ENCODE data around the gene MT4.

The MT4 gene

GRCh38 chr16:56603589-56603988, 38.7 kb downstream of the MT4 start:
- DNase-seq (ENCODE audit: low read depth in 2 of 2): no peak

DNA sequence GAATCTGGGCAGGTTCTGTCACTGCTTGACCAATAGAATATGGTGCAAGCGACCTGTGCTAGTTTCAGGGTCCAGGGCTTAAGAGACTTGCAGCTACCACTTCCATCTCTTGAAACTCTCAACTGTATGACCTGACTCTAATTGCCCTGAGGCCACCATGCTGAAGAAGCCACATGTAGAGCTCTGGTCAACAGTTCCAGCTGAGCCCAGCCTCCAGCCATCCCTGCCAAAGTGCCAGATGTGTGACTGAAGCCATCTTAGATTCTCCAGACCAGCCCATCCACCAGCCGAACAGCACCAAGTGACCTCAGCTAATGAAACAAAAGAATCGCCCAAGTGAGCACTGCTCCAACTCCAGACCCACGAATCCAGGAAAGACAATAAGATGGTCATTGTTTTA, 40.1 kb downstream of the MT4 start:
- no peak for DNase-seq (ENCODE audit: low read depth in 2 of 2)

GRCh38 chr16:56605475-56605874, 40.6 kb downstream of the MT4 start:
- no peak for DNase-seq (ENCODE audit: low read depth in 2 of 2)

GRCh38 chr16:56606071-56606475, 41.2 kb downstream of the MT4 start:
- no peak for DNase-seq (ENCODE audit: low read depth in 2 of 2)

GRCh38 chr16:56606476-56607108, 41.7 kb downstream of the MT4 start:
- DNase-seq (ENCODE audit: low read depth in 2 of 2): no peak

DNA sequence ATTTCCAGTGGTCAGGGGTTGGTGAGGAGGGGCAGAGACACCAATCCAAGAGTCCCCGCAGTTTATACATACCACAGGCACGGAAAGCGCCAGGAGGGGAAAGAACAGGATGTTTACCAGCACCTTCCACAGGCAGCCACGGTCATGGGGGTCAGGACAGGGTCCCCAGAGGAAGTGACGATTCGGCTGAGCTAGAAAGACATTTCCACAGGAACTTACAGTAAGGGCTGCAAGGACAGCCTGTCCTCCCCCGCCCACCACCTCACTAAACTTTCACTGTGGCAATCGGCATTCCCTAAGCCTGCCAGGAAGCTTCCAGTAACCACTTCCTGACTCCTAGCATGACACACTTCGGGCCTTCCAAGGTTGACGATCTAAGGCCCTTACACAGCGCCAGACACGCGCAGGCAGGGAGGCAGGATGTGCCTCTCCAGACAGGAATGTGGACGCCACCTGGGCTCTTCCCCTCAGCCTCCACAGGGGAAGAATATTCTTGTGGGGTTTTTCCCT, 42.3 kb downstream of the MT4 start:
- DNase-seq (ENCODE audit: low read depth in 2 of 2): no peak

DNA sequence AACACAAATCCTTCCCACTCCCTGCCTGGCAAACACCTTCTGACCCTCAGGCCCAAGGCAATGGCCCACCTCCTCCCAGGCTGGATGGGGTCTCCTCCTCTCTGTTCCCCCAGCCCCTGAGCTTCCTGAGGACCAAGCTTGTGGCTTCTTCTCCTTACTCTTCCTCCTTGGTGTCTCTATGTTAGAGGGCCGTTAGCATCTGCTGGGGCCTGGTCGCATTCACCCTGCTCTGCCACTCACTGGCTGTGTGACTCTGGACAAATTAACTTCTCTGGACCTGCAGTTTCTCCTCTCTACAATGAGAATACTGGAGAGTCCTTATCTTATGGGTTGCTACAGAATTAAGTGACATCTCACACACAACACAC, 42.8 kb downstream of the MT4 start:
- no peak for DNase-seq (ENCODE audit: low read depth in 2 of 2)

- DNase-seq (ENCODE audit: low read depth in 2 of 2): peak; percentile 71 to 85
These were observed 43.4 kb downstream of the MT4 start, which contains the start of gene MT2A for GRCh38 chr16:56608043-56608875. Gene MT2A, plus strand, starts transcription at chr16:56608584. Its CDS starts 72 bp downstream, at chr16:56608656.

DNA sequence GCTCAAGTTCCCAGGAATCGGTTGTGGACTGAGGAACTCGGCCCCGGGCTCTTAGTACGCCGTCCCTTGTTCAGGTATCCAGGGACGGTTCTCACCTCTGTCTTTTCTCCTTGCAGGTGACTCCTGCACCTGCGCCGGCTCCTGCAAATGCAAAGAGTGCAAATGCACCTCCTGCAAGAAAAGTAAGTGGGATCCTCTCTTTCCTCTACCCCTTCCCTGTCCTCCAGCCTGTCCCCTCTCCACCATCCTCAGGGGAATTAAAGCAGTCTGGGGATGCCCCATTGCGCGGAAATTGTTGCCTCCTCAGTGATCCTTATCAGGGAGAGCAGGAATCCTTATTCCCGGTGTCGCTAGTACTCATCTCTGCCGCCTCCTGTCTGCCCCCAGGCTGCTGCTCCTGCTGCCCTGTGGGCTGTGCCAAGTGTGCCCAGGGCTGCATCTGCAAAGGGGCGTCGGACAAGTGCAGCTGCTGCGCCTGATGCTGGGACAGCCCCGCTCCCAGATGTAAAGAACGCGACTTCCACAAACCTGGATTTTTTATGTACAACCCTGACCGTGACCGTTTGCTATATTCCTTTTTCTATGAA, 44.1 kb downstream of the MT4 start:
- no peak for DNase-seq (ENCODE audit: low read depth in 2 of 2)

DNA sequence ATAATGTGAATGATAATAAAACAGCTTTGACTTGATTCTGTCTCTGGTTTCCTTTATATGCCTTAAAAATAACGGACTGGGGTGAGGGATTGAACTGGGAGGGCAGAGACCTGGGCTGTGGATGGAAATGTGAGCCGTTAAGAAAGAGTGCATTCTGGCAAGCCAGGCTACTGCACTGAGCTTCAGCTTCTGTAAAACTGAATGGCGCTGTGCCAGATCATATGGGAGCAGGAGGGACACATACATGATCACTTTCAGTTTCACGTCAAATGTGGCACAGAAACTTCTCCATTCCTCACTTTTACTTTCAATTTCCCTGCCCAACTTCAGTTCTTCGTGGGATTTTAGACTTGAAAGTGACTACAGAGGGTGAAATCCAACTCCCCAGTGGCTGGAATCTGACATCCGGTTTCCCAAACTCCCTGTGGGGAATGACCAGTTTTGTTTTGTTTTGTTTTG, 44.6 kb downstream of the MT4 start:
- peak in 1 of 2 donors; percentile 71 for DNase-seq (ENCODE audit: low read depth in 2 of 2)

DNA sequence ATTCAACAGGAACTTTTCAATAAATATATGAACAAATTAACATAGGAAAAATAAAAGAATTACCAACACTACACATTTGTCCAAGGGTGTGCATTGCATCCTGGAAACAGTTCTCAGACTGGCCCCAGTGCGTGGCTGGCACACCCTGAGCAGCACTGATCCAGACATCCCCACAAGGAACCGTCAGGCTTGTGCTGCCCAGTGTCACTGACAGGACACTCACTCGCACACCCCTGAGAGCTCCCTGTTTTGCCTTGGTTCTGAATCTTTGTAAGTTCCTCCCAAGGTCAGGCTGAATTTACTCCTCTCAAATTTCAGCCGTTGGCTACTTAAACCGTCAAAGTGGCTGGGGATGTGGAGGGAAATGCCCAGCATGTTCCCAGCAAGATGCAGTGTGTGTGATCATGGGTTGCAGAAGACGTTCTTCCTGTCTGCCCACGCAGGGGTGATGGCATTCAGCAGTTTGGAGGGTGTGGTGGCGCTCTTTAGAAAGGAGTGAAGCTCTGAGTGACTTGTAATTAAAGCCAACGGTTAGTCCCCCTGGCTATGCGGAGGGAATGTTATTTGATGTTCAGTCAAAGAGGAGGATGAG, 45.2 kb downstream of the MT4 start:
- peak; percentile 60 to 66 for DNase-seq (ENCODE audit: low read depth in 2 of 2)

DNA sequence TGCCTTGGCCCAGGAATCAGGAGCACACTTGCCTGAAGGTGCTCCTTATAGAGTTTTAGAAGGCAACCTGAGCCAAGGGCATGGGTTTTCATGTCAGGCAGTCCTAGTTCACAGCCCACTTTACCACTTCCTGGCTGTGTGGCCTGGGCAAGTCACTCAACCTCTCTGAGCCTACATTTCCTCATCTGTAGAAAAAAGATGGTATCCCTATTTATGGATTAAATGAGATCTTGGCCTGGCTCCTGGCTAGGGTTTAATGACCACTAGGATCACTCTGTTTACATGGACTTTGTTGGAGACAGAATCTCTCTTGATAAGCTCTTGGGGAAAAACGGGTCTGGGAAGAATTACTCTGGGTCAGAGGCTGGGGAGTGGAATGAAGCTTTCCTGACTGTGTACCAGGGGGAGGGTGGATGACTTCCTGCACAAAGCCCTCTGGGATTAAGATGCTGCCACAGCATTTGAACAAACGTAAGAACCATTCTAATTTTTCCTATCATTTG, 45.8 kb downstream of the MT4 start:
- no peak for DNase-seq (ENCODE audit: low read depth in 2 of 2)

GRCh38 chr16:56611281-56611833, 46.5 kb downstream of the MT4 start:
- DNase-seq (ENCODE audit: low read depth in 2 of 2): no peak

GRCh38 chr16:56613706-56614105, 48.8 kb downstream of the MT4 start:
- no peak for DNase-seq (ENCODE audit: low read depth in 2 of 2)

- no peak for DNase-seq (ENCODE audit: low read depth in 2 of 2)
These were observed 49.7 kb downstream of the MT4 start for GRCh38 chr16:56614549-56614991.

DNA sequence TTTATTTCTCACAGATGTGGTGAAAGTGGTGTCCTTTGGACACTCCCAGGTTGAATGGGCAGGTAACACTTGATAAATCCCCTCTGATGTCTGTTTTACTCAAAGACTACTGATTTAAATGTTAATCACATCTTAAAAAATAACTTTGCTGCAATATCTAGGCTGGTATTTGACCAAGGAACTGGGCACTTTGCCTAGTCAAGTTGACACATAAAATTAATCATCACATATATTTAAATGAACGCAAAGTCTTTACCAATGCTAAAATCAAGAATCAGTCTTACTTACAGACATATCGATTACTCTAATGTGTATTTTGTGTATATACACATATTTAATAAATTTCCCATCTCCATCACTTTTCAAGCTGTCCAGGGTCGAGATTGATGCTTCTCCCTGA, 50.5 kb downstream of the MT4 start:
- DNase-seq (ENCODE audit: low read depth in 2 of 2): no peak

GRCh38 chr16:56616608-56617211, 51.8 kb downstream of the MT4 start:
- DNase-seq (ENCODE audit: low read depth in 2 of 2): no peak

- peak in 1 of 2 donors; percentile 56 for DNase-seq (ENCODE audit: low read depth in 2 of 2)
These were observed 52.6 kb downstream of the MT4 start for GRCh38 chr16:56617212-56618085.

- no peak for DNase-seq (ENCODE audit: low read depth in 2 of 2)
These were observed 53.3 kb downstream of the MT4 start for GRCh38 chr16:56618138-56618537.
